B cell (primary cell): ENCODE measurements around the gene CDH5. TPM values are rescaled to one million over a fixed set of nuclear protein-coding genes. Genes with fewer than 3 reads are reported as not detected.

ENCODE experiments used
- ATAC-seq: fragments of 200-7000 bp; cut with Tn5 transposase; one replicate; pipeline ENCODE4 v1.10.0; 2021; ENCODE audit warnings: low read depth, mild to moderate bottlenecking, moderate number of reproducible peaks, moderate library complexity
- CTCF ChIA-PET: fragments of 350-600 bp; sonication (Branson Sonifier 250); formaldehyde crosslinking; loops from one replicate; lab custom pipeline; 2021; ENCODE audit warnings: antibody characterized with exemption, inconsistent platforms; lab: Charles Lee
- POLR2A ChIA-PET: fragments of 350-600 bp; sonication (Branson Sonifier 250); formaldehyde crosslinking; loops from one replicate; lab custom pipeline; 2021; ENCODE audit warnings: antibody characterized with exemption; lab: Charles Lee
- DNase-seq: peaks from one replicate; pipeline ENCODE4 v3.0.0; 2013
- H2AFZ ChIP-seq: 2 replicates; pipeline ENCODE4 v1.6.1; 2012; ENCODE audit warnings: mild to moderate bottlenecking, low read depth, low read length; ENCODE audit not compliant: insufficient read depth, poor library complexity, severe bottlenecking
- H3K27ac ChIP-seq, 2 donors: 1 replicate in 1 of 2; 2 replicates in 1 of 2; pipeline ENCODE4 v1.5.1; 2012 to 2013; ENCODE audit warnings: low read length in 2 of 2, mild to moderate bottlenecking in 2 of 2, moderate library complexity in 1 of 2
- H3K27me3 ChIP-seq, 4 experiments: fragments of 200-600 bp in 1 of 4; sonication (generic) in 1 of 4; replicated peaks in 1 of 4; 1 replicate in 2 of 4; 2 replicates in 2 of 4; pipeline versions ENCODE4 v1.6.1 to v1.7.0; 2013 to 2016; ENCODE audit warnings: low read length in 3 of 4, mild to moderate bottlenecking in 2 of 4, mixed read lengths in 1 of 4, moderate library complexity in 1 of 4; ENCODE audit not compliant: insufficient read depth in 4 of 4, control insufficient read depth in 3 of 4; ENCODE audit errors: control extremely low read depth in 1 of 4
- H3K36me3 ChIP-seq, 2 experiments: replicated peaks in 1 of 2; 1 replicate in 1 of 2; 2 replicates in 1 of 2; pipeline versions ENCODE4 v1.6.1 to v1.7.1; 2013; ENCODE audit warnings: low read length in 1 of 2; ENCODE audit not compliant: insufficient read depth in 2 of 2, control insufficient read depth in 1 of 2; ENCODE audit errors: control extremely low read depth in 1 of 2, extremely low read depth in 1 of 2
- H3K4me1 ChIP-seq, 2 donors: fragments of 200-600 bp in 1 of 2; sonication (generic) in 1 of 2; 1 replicate in 1 of 2; 2 replicates in 1 of 2; pipeline versions ENCODE4 v1.5.1 to v1.6.1; 2013 to 2017; ENCODE audit warnings: low read length in 2 of 2; ENCODE audit not compliant: control insufficient read depth in 2 of 2, insufficient read depth in 2 of 2
- H3K4me2 ChIP-seq: replicated peaks from 2 replicates; pipeline ENCODE3; 2012; ENCODE audit warnings: mild to moderate bottlenecking, low read depth, low read length; ENCODE audit not compliant: poor library complexity, severe bottlenecking
- H3K4me3 ChIP-seq, 5 experiments: fragments of 200-600 bp in 1 of 5; sonication (generic) in 1 of 5; 1 replicate in 3 of 5; 2 replicates in 2 of 5; pipeline versions ENCODE4 v1.5.1 to v1.7.0; 2011 to 2016; ENCODE audit warnings: low read length in 4 of 5, mild to moderate bottlenecking in 4 of 5, low read depth in 2 of 5, control low read depth in 1 of 5, moderate library complexity in 1 of 5; ENCODE audit not compliant: insufficient read depth in 1 of 5; ENCODE audit errors: control extremely low read depth in 1 of 5, extremely low read depth in 1 of 5
- H3K79me2 ChIP-seq: fragments of 200-600 bp; sonication (generic); one replicate; pipeline ENCODE4 v1.6.0; 2016; ENCODE audit warnings: low read length; ENCODE audit not compliant: control insufficient read depth, insufficient read depth
- H3K9ac ChIP-seq: fragments of 200-600 bp; sonication (generic); 2 replicates; pipeline ENCODE4 v1.6.1; 2017; ENCODE audit warnings: mild to moderate bottlenecking, low read length, moderate library complexity
- H3K9me3 ChIP-seq, 3 donors: one replicate each; pipeline versions ENCODE4 v1.6.1 to v1.7.1; 2013; ENCODE audit warnings: low read length in 2 of 3; ENCODE audit not compliant: control insufficient read depth in 2 of 3, insufficient read depth in 1 of 3; ENCODE audit errors: control extremely low read depth in 1 of 3
- H4K20me1 ChIP-seq: 2 replicates; pipeline ENCODE4 v1.6.0; 2012; ENCODE audit warnings: mild to moderate bottlenecking, low read length; ENCODE audit not compliant: insufficient read depth, control insufficient read depth, poor library complexity, severe bottlenecking
- H3K27ac Mint-ChIP-seq: one replicate; pipeline ENCODE4 v1.8.0; 2021; ENCODE audit warnings: mixed read lengths
- H3K27me3 Mint-ChIP-seq: one replicate; pipeline ENCODE4 v1.8.0; 2021; ENCODE audit warnings: mixed read lengths
- H3K4me1 Mint-ChIP-seq: one replicate; pipeline ENCODE4 v1.8.0; 2021; ENCODE audit warnings: mixed read lengths
- H3K4me3 Mint-ChIP-seq: one replicate; pipeline ENCODE4 v1.8.0; 2021; ENCODE audit warnings: mixed read lengths
- H3K9me3 Mint-ChIP-seq: one replicate; pipeline ENCODE4 v1.8.0; 2022; ENCODE audit warnings: mixed read lengths; ENCODE audit not compliant: insufficient read depth
- CTCF ChIP-seq: fragments of 200-600 bp; IDR thresholded peaks from one replicate; pipeline ENCODE4 v1.8.0; 2022; ENCODE audit warnings: antibody characterized with exemption, mild to moderate bottlenecking
- EZH2 ChIP-seq: IDR thresholded peaks from 2 replicates; pipeline ENCODE4 v1.6.1; 2012; ENCODE audit warnings: borderline replicate concordance, low read depth, mild to moderate bottlenecking, moderate library complexity, low read length; ENCODE audit not compliant: insufficient read depth, poor library complexity, severe bottlenecking
- WGBS: methylation state at CpG from one replicate; pipeline ENCODE4 v1.1.5; 2013; ENCODE audit warnings: missing lambda C conversion rate; ENCODE audit not compliant: insufficient coverage; 5-methylcytosine and 5-hydroxymethylcytosine counted together
- intact Hi-C: fragments of 100-400 bp; cut with micrococcal nuclease; formaldehyde crosslinking; loops from one replicate; pipeline ENCODE4 v1.10.0; 2022
- polyA plus RNA-seq: library from polyadenylated mRNA; depleted of rRNA; stranded (reverse); fragments of >200 nt; gene quantifications from 2 replicates; pipeline ENCODE4 v1.2.3, GENCODE V29; 2012
- total RNA-seq, 2 donors: library from RNA; stranded (reverse); fragments of 120-200 nt in 1 of 2; gene quantifications; 1 replicate in 1 of 2; 2 replicates in 1 of 2; pipeline versions ENCODE4 v1.2.3 to v1.2.4, GENCODE V29; 2013 to 2022

CDH5 gene
- total and polyA plus RNA-seq, 2 donors (not counting 1 experiment from before 2014, with no cell fraction given): not detected

GRCh38 chr16:66373667-66374066, 7.2 kb downstream of the CDH5 start:
- H3K4me3 Mint-ChIP-seq: no peak overlapping the region
- H3K9me3 ChIP-seq: no peaks in the 10 kb centered on the region
- no peak overlapping the region for H3K27ac Mint-ChIP-seq
- POLR2A ChIA-PET: no interaction called here
- H3K27me3 Mint-ChIP-seq: peaks cover 5% of the 10 kb centered on the region
- H3K4me1 ChIP-seq: no peaks in the 10 kb centered on the region
- H3K4me2 ChIP-seq: no peak overlapping the region
- H3K9me3 Mint-ChIP-seq: no peaks in the 10 kb centered on the region
- no peaks in the 10 kb centered on the region for H3K4me1 Mint-ChIP-seq
- WGBS: 100% methylated on average over 4 of the region's 5 CpGs
- H3K27ac ChIP-seq: no peak overlapping the region
- TF ChIP-seq EZH2: no peak
- no peak for TF ChIP-seq CTCF
- intact Hi-C loops: no loop called here
- peaks cover 0 to 8% (median 0%) of the 10 kb centered on the region in 4 experiments for H3K27me3 ChIP-seq
- H3K36me3 ChIP-seq: no peaks in the 10 kb centered on the region
- ATAC-seq: no peak
- CTCF ChIA-PET: no interaction called here
- DNase-seq: no peak
- H4K20me1 ChIP-seq: no peaks in the 10 kb centered on the region
- no peak overlapping the region for H3K9ac ChIP-seq
- no peak overlapping the region for H2AFZ ChIP-seq
- no peak overlapping the region for H3K4me3 ChIP-seq
- H3K79me2 ChIP-seq: no peaks in the 10 kb centered on the region

- no peaks in the 10 kb centered on the region for H3K4me1 ChIP-seq
- H3K9ac ChIP-seq: no peak overlapping the region
- H3K4me3 ChIP-seq: no peak overlapping the region
- Mint-ChIP-seq H3K4me1 (no peaks in the 10 kb centered on the region), H3K4me3 (no peak overlapping the region), H3K9me3 (no peaks in the 10 kb centered on the region), H3K27me3 (peaks cover 5% of the 10 kb centered on the region), H3K27ac (no peak overlapping the region)
- no peak overlapping the region for H2AFZ ChIP-seq
- no peaks in the 10 kb centered on the region for H3K9me3 ChIP-seq
- DNase-seq (no peak), ATAC-seq (no peak)
- no peaks in the 10 kb centered on the region for H4K20me1 ChIP-seq
- 99% methylated on average over 7 of the region's 7 CpGs for WGBS
- no peaks in the 10 kb centered on the region for H3K36me3 ChIP-seq
- POLR2A ChIA-PET: no interaction called here
- TF ChIP-seq CTCF (no peak), EZH2 (no peak)
- peaks cover 0 to 8% (median 0%) of the 10 kb centered on the region in 4 experiments for H3K27me3 ChIP-seq
- intact Hi-C loops: no loop called here
- H3K4me2 ChIP-seq: no peak overlapping the region
- CTCF ChIA-PET: no interaction called here
- no peak overlapping the region for H3K27ac ChIP-seq
- H3K79me2 ChIP-seq: no peaks in the 10 kb centered on the region
Measured at GRCh38 chr16:66374176-66374575, 7.7 kb downstream of the CDH5 start.
